ENCODE measurements around the gene AFAP1L2.

GRCh38 chr10:114294549-114294948 lies 109.8 kb downstream of the AFAP1L2 start:
- no peak for TF ChIP-seq EZH2 (IDR thresholded peaks at IDR 0.05; ENCODE audit: borderline replicate concordance, low read depth, low read length, severe bottlenecking)
- no peak for TF ChIP-seq CTCF (IDR thresholded peaks at IDR 0.05; ENCODE audit: borderline replicate concordance, extremely low read depth, low read length, poor library complexity, severe bottlenecking)

Measured in DND-41 (cell line).